NCI-H1694 treated with DMSO at 0.1 percent for 48 hours (cell line): ENCODE data around the gene ZNF490.

ENCODE experiments used
- DNase-seq: peaks from one replicate; lab custom pipeline; 2025; lab: John Stamatoyannopoulos, UW

Gene ZNF490

DNA sequence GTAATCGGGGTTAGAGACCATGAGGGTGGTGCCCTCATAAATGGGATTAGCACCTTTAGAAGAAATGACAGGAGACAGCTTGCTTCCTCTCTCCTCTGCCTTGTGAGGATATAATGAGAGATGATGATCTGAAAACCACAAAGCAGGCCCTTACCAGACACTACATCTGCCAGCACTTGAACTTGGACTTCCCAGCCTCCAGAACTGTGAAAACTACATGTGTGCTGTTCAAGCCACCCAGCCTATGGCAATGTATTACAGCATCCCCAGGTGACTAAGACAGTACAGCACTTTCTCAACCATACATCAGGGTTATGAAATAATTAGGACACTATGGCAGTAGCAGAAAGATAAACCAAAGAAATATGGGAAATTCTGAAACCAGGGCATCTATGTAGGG lies 66.8 kb downstream of the ZNF490 start:
- DNase-seq: no peak
